ENCODE results near the gene LY86.

The LY86 gene

GRCh38 chr6:6626187-6626586 lies 37.7 kb downstream of the LY86 start:
- TF ChIP-seq POLR2AphosphoS5 (IDR thresholded peaks at IDR 0.05; ENCODE audit: low read depth, low read length): no peak
- TF ChIP-seq FOXP2 (optimal IDR thresholded peaks at IDR 0.05; ENCODE audit: borderline replicate concordance, extremely low read depth, extremely low read length, insufficient read depth): no peak
- TF ChIP-seq TAF1 (IDR thresholded peaks at IDR 0.05; ENCODE audit: borderline replicate concordance, insufficient read depth, low read length): no peak
- TF ChIP-seq REST (IDR thresholded peaks at IDR 0.05; ENCODE audit: insufficient read depth in 1 of 2, low read depth in 2 of 2, low read length in 2 of 2): no peak
- no peak for TF ChIP-seq SIN3A (IDR thresholded peaks at IDR 0.05; ENCODE audit: borderline replicate concordance, insufficient read depth, low read length)

GRCh38 chr6:6629402-6629801 lies 40.9 kb downstream of the LY86 start:
- TF ChIP-seq REST (IDR thresholded peaks at IDR 0.05; ENCODE audit: insufficient read depth in 1 of 2, low read depth in 2 of 2, low read length in 2 of 2) (no peak), POLR2AphosphoS5 (IDR thresholded peaks at IDR 0.05; ENCODE audit: low read depth, low read length) (no peak), TAF1 (IDR thresholded peaks at IDR 0.05; ENCODE audit: borderline replicate concordance, insufficient read depth, low read length) (no peak), FOXP2 (optimal IDR thresholded peaks at IDR 0.05; ENCODE audit: borderline replicate concordance, extremely low read depth, extremely low read length, insufficient read depth) (no peak), SIN3A (IDR thresholded peaks at IDR 0.05; ENCODE audit: borderline replicate concordance, insufficient read depth, low read length) (no peak)

- no peak for TF ChIP-seq TAF1 (IDR thresholded peaks at IDR 0.05; ENCODE audit: borderline replicate concordance, insufficient read depth, low read length)
- no peak for TF ChIP-seq REST (IDR thresholded peaks at IDR 0.05; ENCODE audit: insufficient read depth in 1 of 2, low read depth in 2 of 2, low read length in 2 of 2)
- TF ChIP-seq POLR2AphosphoS5 (IDR thresholded peaks at IDR 0.05; ENCODE audit: low read depth, low read length): no peak
- TF ChIP-seq FOXP2 (optimal IDR thresholded peaks at IDR 0.05; ENCODE audit: borderline replicate concordance, extremely low read depth, extremely low read length, insufficient read depth): no peak
- TF ChIP-seq SIN3A (IDR thresholded peaks at IDR 0.05; ENCODE audit: borderline replicate concordance, insufficient read depth, low read length): no peak
Observed at GRCh38 chr6:6631053-6631452, 42.5 kb downstream of the LY86 start.

GRCh38 chr6:6631534-6632276 lies 43.2 kb downstream of the LY86 start:
- no peak for TF ChIP-seq POLR2AphosphoS5 (IDR thresholded peaks at IDR 0.05; ENCODE audit: low read depth, low read length)
- no peak for TF ChIP-seq TAF1 (IDR thresholded peaks at IDR 0.05; ENCODE audit: borderline replicate concordance, insufficient read depth, low read length)
- no peak for TF ChIP-seq FOXP2 (optimal IDR thresholded peaks at IDR 0.05; ENCODE audit: borderline replicate concordance, extremely low read depth, extremely low read length, insufficient read depth)
- no peak for TF ChIP-seq REST (IDR thresholded peaks at IDR 0.05; ENCODE audit: insufficient read depth in 1 of 2, low read depth in 2 of 2, low read length in 2 of 2)
- no peak for TF ChIP-seq SIN3A (IDR thresholded peaks at IDR 0.05; ENCODE audit: borderline replicate concordance, insufficient read depth, low read length)

Measured in PFSK-1 (cell line).